Ecto neural progenitor cell (in vitro differentiated cells): ENCODE data around the gene CRIP3.
"Not testable (repeated sequence)": the region's sequence is repeated elsewhere in the genome, so short reads cannot be mapped to it uniquely, and the experiment has no call there.

Source experiments
- DNase-seq: peaks from one replicate; pipeline ENCODE4 v3.0.0-alpha.2; 2018; ENCODE audit warnings: low spot score

The CRIP3 gene

DNA sequence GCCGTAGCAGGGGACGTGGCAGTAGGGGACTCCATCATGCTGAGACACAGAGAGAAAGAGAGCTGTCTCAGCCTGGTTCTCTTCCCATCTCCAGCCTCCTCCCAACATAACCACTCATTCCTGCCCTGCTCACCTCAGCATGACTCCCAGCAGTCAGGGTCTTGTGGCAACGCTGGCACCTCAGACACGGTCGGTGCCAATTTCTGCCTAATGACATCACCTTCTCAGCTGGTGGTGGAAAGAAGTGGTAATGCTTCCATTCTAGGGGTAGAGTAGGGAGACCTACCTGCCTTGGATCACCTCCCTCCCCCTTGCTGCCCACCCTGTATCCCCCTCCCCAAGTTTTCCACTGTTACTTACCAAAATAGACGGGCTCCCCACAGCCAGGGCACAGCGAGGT, 2.5 kb downstream of the CRIP3 start:
- no peak for DNase-seq

GRCh38 chr6:43304882-43305281, 3.7 kb downstream of the CRIP3 start:
- DNase-seq: no peak

DNA sequence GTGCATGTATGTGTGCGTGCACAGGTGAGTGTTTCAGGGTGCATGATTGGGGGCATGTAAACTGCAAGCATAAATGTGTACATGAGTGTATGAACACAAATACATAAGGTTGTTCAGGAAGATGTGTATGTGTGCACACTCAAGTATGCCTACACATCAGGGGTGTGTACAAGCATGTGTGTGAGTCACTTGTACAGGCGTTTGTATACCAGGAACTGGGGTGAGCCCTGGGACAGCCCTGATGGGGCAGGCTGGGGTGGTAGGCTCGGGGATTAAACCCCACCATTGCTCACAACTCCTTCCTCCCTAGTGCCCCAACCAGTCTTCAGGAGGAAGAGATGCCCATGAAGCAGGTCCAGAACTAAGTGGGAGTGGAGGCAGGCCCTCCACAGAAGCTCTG, 4.3 kb downstream of the CRIP3 start:
- no peak for DNase-seq

GRCh38 chr6:43303751-43304331, 4.8 kb downstream of the CRIP3 start:
- no peak for DNase-seq

GRCh38 chr6:43303006-43303405, 5.6 kb downstream of the CRIP3 start:
- DNase-seq: not testable (repeated sequence)

DNA sequence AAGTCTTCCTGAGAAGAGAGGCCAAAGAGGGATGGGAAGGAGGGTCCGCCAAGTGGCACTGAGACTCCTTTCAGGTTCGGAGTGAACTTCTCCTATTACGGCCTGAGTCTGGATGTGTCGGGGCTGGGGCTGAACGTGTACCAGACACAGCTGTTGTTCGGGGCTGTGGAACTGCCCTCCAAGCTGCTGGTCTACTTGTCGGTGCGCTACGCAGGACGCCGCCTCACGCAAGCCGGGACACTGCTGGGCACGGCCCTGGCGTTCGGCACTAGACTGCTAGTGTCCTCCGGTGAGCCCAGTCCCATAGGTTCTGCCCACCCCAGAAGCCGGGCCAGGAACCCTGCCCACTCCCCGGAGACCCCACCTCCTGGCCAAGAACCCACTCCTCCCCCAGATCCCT, 6.5 kb downstream of the CRIP3 start:
- no peak for DNase-seq

DNA sequence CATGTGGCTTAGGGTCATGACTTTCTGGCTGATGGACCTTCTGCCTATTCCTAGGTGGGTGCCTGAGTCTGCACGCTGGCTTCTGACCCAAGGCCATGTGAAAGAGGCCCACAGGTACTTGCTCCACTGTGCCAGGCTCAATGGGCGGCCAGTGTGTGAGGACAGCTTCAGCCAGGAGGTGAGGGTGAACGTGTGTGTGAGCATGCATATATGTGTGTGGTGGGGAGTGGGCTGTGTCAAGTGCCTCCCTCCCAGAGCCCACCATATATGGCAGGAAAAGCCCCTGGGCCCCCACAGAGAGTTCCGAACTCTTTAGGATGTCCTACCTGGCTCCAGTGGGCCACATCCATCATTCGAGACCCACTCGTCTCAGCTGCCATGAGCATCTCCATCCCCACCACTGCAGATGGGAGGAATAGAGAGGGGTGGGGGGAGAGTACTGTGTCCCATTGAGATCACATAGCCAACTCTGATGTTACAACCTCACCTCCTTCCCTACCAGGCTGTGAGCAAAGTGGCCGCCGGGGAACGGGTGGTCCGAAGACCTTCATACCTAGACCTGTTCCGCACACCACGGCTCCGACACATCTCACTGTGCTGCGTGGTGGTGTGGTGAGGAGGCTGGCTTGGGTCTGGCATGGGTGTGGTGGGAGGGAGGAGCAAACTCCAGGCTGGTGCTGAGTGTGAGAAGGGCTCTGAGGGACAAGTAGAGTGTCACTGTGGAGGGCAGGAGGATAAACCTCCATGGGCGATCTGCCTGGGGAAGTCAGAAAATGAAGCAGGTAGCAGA, 7.3 kb downstream of the CRIP3 start:
- no peak for DNase-seq

- no peak for DNase-seq
These were observed 9.0 kb downstream of the CRIP3 start for GRCh38 chr6:43299338-43300293.

DNA sequence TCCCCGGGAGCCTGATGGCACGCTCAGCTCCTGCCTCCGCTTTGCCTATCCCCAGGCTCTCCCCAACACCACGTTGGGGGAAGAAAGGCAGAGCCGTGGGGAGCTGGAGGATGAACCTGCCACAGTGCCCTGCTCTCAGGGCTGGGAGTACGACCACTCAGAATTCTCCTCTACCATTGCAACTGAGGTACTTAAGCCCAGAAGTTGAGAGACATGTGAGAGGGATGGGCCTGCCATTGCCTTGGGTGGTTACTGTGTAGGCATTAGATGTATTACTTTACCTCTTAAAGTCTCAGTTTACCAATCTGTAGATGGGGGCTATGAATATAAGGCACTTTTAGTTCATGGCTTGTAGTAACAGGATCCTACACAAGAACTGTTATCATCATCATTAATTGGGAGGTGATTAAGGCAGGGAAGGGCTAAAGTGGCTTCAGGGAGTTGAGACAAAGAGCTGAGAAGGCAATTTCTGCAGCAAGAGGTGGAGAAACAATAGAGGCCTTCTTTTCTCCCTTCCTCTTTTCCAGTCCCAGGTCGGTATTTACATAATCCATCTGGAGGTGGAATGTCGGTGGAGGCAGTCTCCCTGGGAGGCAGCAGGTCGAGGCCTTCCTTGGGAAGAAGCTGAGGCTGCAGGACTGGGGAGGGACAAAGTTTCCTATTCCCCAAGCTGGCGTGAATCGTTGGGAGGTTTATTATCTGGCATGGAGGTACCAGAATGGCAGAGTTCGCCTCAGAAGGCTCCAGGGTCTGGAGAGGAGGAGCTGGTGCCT, 9.9 kb downstream of the CRIP3 start:
- DNase-seq: no peak

GRCh38 chr6:43297644-43298564, 10.7 kb downstream of the CRIP3 start, which contains the start of gene SLC22A7:
SLC22A7 (plus strand) TSS chr6:43298260; CDS start chr6:43298359, 99 bp downstream.
- no peak for DNase-seq

DNA sequence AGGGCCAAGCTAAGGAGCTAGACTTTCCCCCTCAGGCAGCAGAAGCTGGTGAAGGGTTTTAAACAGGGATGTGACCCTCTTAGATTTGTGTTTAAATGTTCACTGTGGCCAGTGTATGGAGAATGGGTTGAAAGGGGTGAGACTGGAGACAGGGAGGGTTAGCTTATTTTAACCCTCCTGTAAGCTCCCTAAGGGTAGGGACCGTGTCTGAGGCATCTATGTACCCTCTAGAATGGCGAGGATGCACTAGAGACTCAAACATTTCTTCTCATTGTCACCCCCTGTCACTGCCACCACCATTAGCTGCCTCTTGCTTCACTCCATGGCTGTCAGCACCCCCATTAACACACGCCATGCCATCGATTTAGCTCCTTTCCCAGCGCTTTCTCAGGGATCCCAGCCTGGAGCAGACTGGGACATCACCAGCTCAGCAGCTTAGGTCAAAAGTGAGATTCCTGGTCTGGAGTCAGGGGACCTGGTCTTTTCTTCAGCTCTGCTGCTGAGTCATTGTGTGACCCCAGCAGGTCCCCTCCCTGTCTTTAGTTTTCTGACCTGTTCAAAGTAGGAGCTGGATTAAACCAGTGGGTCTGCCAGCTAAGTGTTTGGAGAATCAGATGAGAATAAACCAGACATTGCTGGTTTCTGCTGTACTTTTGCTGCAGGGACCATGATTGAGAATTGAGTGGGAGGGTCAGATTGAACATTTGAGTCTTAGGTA, 11.7 kb downstream of the CRIP3 start:
- DNase-seq: no peak

GRCh38 chr6:43295456-43295855, 13.2 kb downstream of the CRIP3 start:
- DNase-seq: no peak

GRCh38 chr6:43294536-43294935, 14.1 kb downstream of the CRIP3 start:
- DNase-seq: no peak

DNA sequence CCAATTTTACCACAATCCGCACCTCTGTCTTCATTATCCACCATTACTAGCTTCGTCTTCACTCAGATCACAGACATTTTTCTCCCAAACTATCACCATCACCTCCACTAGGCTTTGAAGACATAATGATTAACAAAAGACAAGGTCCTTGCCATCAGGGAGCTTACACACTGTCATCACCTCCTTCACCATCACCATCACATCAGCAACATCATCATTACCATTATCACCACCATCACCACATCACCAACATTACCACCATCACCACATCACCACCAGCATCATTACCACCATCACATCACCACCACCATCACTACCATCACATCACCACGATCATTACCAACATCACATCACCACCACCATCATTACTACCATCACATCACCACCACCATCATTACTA, 14.9 kb downstream of the CRIP3 start:
- DNase-seq: no peak

- DNase-seq: no peak
These were observed 15.8 kb downstream of the CRIP3 start for GRCh38 chr6:43292763-43293318.

DNA sequence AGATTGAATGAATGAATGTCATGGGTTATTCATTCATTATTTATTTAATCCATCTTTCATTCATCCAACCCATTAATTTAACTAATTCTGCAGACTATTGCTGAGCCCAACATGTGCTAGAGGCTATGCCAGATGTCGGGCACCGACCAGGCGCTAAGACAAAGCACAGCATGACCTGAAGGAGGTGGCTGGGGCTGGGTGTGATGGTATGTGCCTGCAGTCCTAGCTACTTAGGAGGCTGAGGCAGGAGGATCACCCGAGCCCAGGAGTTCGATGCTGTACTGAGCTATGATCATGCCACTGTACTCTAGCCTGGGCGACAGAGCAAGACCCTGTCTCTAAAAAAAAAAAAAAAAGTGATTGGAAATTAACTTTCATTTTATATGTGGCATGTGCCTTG, 16.3 kb downstream of the CRIP3 start:
- no peak for DNase-seq

DNA sequence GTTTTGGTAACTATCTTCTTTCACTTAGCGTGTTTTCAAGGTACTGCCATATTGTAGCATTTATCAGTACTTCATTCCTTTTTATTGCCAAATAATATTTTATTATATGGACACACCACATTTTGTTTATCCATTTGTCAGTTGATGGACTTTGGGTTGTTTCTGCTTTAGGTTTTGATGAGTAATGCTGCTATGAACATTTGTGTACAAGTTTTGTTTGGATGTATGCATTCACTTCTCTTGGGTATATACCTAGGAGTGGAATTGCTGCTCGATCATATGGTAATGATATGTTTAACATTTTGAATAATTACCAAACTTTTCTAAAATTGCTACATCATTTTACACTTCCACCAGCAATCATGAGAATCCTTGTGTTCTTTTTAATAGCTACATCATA, 16.9 kb downstream of the CRIP3 start:
- no peak for DNase-seq

DNA sequence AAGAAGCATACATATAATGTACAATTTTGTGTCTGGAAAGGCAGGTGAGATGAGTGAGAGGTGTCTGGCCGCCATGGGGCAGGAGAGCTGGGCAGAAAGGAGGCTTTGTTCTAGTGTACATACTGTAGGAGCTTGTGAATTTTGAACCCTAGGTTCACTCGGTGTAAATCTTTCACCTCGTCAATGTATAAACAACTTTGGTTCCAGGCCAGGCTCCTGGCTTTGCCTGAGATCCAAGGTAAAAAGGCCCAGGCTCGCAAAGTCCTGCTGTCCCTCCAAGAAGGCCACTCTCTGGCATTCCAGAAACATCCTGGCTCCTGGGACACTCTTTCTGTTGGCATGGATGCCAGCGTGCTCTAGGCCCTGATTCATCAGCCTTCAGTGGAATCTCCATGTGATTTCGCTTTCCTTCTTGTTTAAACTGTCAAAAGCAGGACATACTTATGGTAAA, 17.7 kb downstream of the CRIP3 start:
- DNase-seq: no peak

- DNase-seq: no peak
These were observed 18.2 kb downstream of the CRIP3 start for GRCh38 chr6:43290339-43290904.
